Kidney (tissue), 14 donors: ENCODE measurements around the gene EXOC7. TPM values are rescaled to one million over a fixed set of nuclear protein-coding genes. Genes with fewer than 3 reads are reported as not detected.
A peak's percentile ranks its signal among the peaks of the same experiment; 100 is the strongest.

ENCODE experiments used
- DNase-seq, 5 donors: peaks; one replicate each; pipeline ENCODE4 v3.0.0-alpha.2; 2013 to 2020
- FAIRE-seq: peaks from 2 replicates; lab custom pipeline; 2012; peaks lifted over from hg19 to GRCh38; lab: Jason Lieb, UNC
- H3K27ac ChIP-seq, 2 donors: one replicate each; pipeline ENCODE4 v1.7.0; 2013; ENCODE audit warnings: low read depth in 2 of 2, low read length in 2 of 2, inconsistent platforms in 1 of 2
- H3K27me3 ChIP-seq: one replicate; pipeline ENCODE4 v1.7.1; 2013; ENCODE audit warnings: low read length, inconsistent platforms; ENCODE audit not compliant: control insufficient read depth, insufficient read depth
- H3K36me3 ChIP-seq, 3 donors: one replicate each; pipeline versions ENCODE4 v1.7.0 to v1.7.1; 2013; ENCODE audit warnings: low read length in 3 of 3, control low read depth in 1 of 3, inconsistent platforms in 1 of 3; ENCODE audit not compliant: insufficient read depth in 3 of 3, control insufficient read depth in 2 of 3
- H3K4me1 ChIP-seq, 3 donors: one replicate each; pipeline versions ENCODE4 v1.7.0 to v1.7.1; 2013; ENCODE audit warnings: low read length in 3 of 3, inconsistent platforms in 1 of 3, low read depth in 1 of 3; ENCODE audit not compliant: control insufficient read depth in 2 of 3, insufficient read depth in 2 of 3
- H3K4me3 ChIP-seq, 3 donors: one replicate each; pipeline versions ENCODE4 v1.7.0 to v1.8.1; 2013; ENCODE audit warnings: low read length in 3 of 3, control low read depth in 1 of 3, inconsistent platforms in 1 of 3
- H3K9ac ChIP-seq, 3 donors: one replicate each; pipeline versions ENCODE4 v1.7.0 to v1.7.1; 2013; ENCODE audit warnings: low read length in 3 of 3, control low read depth in 1 of 3, inconsistent platforms in 1 of 3
- H3K9me3 ChIP-seq, 3 donors: one replicate each; pipeline versions ENCODE4 v1.7.0 to v1.7.1; 2013; ENCODE audit warnings: low read length in 3 of 3, control low read depth in 1 of 3, inconsistent platforms in 1 of 3; ENCODE audit not compliant: control insufficient read depth in 2 of 3, insufficient read depth in 1 of 3
- CTCF ChIP-seq: IDR thresholded peaks from 3 replicates; pipeline ENCODE4 v1.5.1; 2012; ENCODE audit warnings: mild to moderate bottlenecking, moderate library complexity, borderline replicate concordance; ENCODE audit not compliant: insufficient read depth; ENCODE audit errors: extremely low read depth
- intact Hi-C: fragments of 100-400 bp; cut with DNase I; formaldehyde crosslinking; loops from one replicate; pipeline ENCODE4 v1.11.1; 2022
- polyA plus RNA-seq: library from polyadenylated mRNA; stranded (reverse); fragments of 350-450 nt; fragmentation: Illumina TruSeq; extraction: RNeasy Lipid Tissue Mini Kit (QIAGEN cat#74804); gene quantifications from one replicate; pipeline ENCODE4 v1.2.3, GENCODE V29; 2014; ENCODE audit warnings: low read depth, low replicate concordance; ENCODE audit not compliant: insufficient read depth
- total RNA-seq: library from RNA; stranded (reverse); fragmentation: NEBNext Ultra II Directional; extraction: Animal tissue kit (Norgen Biotek cat#: 25700); gene quantifications from one replicate; pipeline ENCODE4 v1.2.1, GENCODE V29; 2021
- donor health status: control.
- donor health status: control.
- donor health status: control.
- donor health status: control.
- donor health status: control.
- donor health status: DM: yes; HTN: yes; CAD: no.
- donor health status: Normal renal cell carcinoma (clear cell type).

EXOC7 gene
- total and polyA plus RNA-seq, 2 donors from 2014 or later: 83.2 to 143 TPM

DNA sequence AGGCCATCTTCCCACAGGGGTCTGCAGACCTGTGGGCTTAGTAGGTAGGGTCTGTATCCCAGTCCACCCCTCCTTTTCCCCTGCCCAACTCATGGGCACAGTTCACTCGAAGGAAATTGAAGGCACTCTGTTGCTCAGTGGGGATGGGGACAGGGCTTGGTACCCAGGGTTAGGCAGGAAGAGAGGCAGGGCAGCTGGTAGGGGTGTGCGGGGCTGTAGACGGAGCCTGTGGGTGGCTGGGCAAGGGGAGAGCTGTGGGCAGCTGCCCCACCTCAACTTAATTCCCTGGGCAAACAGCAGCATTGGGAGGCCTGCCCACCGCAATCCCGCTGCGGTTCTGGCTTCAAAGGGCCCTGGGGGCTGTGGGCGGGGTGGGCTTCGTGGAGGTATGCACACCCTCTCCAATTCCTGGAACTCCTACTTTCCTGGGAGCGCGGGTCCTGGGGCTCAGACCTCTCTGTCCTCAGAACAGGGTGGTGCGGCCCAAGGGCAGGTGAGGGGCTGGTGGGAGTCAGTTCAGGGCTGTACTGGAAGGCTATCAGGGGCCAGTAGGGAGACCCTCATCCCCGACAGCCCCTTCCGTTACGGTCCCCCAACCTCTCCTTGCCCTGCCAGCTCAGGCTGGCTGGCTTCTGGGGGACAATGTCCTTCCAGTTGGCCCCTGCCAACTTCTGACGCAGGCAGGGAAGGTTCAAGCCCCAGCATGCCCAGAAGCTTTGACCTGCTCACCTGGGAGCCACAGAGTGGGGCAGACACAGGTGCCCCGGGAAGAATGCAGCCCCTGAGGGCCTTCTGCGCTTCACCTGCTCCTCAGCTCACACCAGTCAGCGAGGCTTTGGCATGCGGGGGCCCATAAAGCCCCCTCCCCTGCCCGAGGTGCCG is 28.3 kb upstream of the EXOC7 start:
- FAIRE-seq: no peak
- H3K36me3 ChIP-seq: no peaks in the 10 kb centered on the region
- no peak overlapping the region for H3K4me3 ChIP-seq
- DNase-seq: peak in 1 of 5 donors; percentile 57
- H3K9ac ChIP-seq: no peak overlapping the region
- H3K4me1 ChIP-seq: peaks cover 0 to 4% (median 0%) of the 10 kb centered on the region in 3 donors
- intact Hi-C loops: no loop called here
- no peak overlapping the region for H3K27ac ChIP-seq
- peaks cover 4% of the 10 kb centered on the region for H3K27me3 ChIP-seq
- no peak for TF ChIP-seq CTCF
- no peaks in the 10 kb centered on the region for H3K9me3 ChIP-seq

DNA sequence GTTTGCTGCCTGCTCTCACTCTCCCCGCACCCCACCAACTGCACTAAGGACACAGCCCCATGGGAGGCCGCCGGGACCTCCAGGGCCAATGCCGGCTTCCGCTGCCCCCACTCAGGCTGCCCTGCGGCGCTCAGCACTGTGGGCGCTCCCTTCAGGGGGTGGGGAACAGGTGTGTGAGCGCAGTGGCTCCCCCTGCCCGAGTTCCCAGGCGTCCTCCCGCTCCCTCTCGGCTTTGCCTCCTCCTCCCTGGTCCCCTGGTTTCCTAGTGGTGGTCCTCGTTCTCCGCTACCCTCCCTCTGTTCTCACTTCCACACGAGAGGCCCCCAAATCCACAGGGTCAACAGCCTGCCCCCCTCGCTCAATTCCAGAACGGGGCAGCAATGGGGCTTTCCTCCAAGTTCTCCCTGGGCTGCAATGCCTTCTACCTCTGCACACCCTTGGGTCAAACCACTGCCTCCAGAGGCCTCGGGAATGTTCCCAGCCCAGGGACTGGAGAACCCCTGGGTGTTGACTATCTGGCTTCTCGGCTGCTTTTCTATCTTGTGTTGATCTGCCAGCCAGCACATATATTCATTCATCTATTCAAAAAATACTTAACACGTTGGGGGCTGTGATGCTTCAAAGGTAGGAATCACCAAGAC is 27.6 kb upstream of the EXOC7 start:
- FAIRE-seq (no peak), DNase-seq (peak in 1 of 5 donors; percentile 50)
- Histone ChIP-seq H3K4me3 (no peak overlapping the region), H3K36me3 (no peaks in the 10 kb centered on the region), H3K27me3 (peaks cover 4% of the 10 kb centered on the region), H3K27ac (no peak overlapping the region), H3K4me1 (peaks cover 0 to 4% (median 0%) of the 10 kb centered on the region in 3 donors), H3K9me3 (no peaks in the 10 kb centered on the region), H3K9ac (no peak overlapping the region)
- intact Hi-C loops: no loop called here
- TF ChIP-seq CTCF: no peak

DNA sequence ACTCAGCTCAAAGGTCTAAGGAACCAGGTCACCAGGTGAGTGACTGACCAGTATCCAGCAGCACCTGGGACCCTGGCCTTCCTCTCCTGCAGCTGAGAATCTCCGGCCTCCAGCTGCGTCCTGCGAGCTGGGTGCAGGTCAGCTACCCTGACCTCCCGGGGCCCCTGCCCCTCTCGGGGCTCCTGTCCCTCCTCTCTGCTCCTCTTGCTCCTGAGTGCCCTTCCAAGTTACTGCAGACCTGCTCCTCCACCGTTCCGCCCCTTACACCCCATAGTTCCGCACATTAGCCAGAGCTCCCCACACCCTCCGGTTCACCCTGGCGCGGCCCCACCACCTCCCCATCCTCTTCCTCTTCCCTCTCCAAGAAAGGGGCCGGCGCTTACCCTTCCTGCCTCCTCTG is 26.9 kb upstream of the EXOC7 start:
- Histone ChIP-seq H3K4me1 (peaks cover 0 to 4% (median 0%) of the 10 kb centered on the region in 3 donors), H3K27ac (no peak overlapping the region), H3K27me3 (peaks cover 4% of the 10 kb centered on the region), H3K4me3 (no peak overlapping the region), H3K9me3 (no peaks in the 10 kb centered on the region), H3K36me3 (no peaks in the 10 kb centered on the region), H3K9ac (no peak overlapping the region)
- intact Hi-C loops: no loop called here
- FAIRE-seq (no peak), DNase-seq (no peak)
- TF ChIP-seq CTCF: no peak
